BE2C (cell line): ENCODE data around the gene ANO2.

Source experiments
- DNase-seq: peaks from one replicate; pipeline ENCODE4 v3.0.0-alpha.2; 2020
- H3K27me3 ChIP-seq: fragments of 250-450 bp; sonication (Bioruptor Pico); 2 replicates; pipeline ENCODE4 v1.5.1; 2020; ENCODE audit warnings: mild to moderate bottlenecking
- H3K36me3 ChIP-seq: fragments of 250-450 bp; sonication (Bioruptor Pico); 2 replicates; pipeline ENCODE4 v1.5.1; 2020; ENCODE audit warnings: mild to moderate bottlenecking
- H3K4me1 ChIP-seq: fragments of 250-450 bp; sonication (Bioruptor Pico); 2 replicates; pipeline ENCODE4 v1.5.1; 2020
- H3K4me3 ChIP-seq: 2 replicates; pipeline ENCODE4 v1.5.1; 2011; ENCODE audit warnings: low read depth, low read length
- H3K9me3 ChIP-seq: fragments of 250-450 bp; sonication (Bioruptor Pico); 2 replicates; pipeline ENCODE4 v1.5.1; 2020
- TF ChIP-seq, protein P1 (sequence below): IDR thresholded peaks from 2 replicates; pipeline ENCODE4 v1.5.1; 2012; ENCODE audit warnings: mild to moderate bottlenecking, low read depth, low read length

Gene ANO2

GRCh38 chr12:5692850-5693249, 252.2 kb downstream of the ANO2 start:
- no peaks in the 10 kb centered on the region for H3K9me3 ChIP-seq
- no peak for DNase-seq
- TF ChIP-seq, protein P1, sequence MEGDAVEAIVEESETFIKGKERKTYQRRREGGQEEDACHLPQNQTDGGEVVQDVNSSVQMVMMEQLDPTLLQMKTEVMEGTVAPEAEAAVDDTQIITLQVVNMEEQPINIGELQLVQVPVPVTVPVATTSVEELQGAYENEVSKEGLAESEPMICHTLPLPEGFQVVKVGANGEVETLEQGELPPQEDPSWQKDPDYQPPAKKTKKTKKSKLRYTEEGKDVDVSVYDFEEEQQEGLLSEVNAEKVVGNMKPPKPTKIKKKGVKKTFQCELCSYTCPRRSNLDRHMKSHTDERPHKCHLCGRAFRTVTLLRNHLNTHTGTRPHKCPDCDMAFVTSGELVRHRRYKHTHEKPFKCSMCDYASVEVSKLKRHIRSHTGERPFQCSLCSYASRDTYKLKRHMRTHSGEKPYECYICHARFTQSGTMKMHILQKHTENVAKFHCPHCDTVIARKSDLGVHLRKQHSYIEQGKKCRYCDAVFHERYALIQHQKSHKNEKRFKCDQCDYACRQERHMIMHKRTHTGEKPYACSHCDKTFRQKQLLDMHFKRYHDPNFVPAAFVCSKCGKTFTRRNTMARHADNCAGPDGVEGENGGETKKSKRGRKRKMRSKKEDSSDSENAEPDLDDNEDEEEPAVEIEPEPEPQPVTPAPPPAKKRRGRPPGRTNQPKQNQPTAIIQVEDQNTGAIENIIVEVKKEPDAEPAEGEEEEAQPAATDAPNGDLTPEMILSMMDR: no peak
- H3K4me3 ChIP-seq: no peak overlapping the region
- H3K4me1 ChIP-seq: no peaks in the 10 kb centered on the region
- H3K36me3 ChIP-seq: no peaks in the 10 kb centered on the region
- H3K27me3 ChIP-seq: no peaks in the 10 kb centered on the region

GRCh38 chr12:5691943-5692342, 253.1 kb downstream of the ANO2 start:
- no peaks in the 10 kb centered on the region for H3K9me3 ChIP-seq
- no peak for DNase-seq
- H3K27me3 ChIP-seq: no peaks in the 10 kb centered on the region
- no peaks in the 10 kb centered on the region for H3K4me1 ChIP-seq
- no peak overlapping the region for H3K4me3 ChIP-seq
- no peaks in the 10 kb centered on the region for H3K36me3 ChIP-seq
- TF ChIP-seq, protein P1: no peak

DNA sequence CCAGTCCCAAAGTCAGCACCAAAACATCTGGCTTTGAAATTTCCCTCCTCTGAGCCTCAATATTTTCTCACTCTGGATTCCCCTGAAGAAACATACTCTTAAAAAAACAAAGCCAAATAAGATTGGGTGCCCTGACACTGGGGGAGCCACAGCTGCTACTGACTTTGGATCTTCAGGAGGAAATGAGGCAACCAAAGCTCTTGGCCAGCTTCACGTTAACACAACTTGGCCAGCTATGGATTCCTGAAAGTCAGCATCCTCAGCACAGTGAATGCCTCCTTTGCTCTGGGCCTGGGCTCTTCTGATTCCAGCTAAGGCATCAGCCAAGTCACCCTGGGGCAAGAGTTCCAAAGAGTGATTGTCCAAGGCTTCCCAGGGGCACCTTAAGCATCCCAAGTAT, 254.8 kb downstream of the ANO2 start:
- TF ChIP-seq, protein P1: no peak
- H3K36me3 ChIP-seq: no peaks in the 10 kb centered on the region
- no peak overlapping the region for H3K4me3 ChIP-seq
- no peak for DNase-seq
- H3K27me3 ChIP-seq: no peaks in the 10 kb centered on the region
- no peaks in the 10 kb centered on the region for H3K4me1 ChIP-seq
- no peaks in the 10 kb centered on the region for H3K9me3 ChIP-seq

DNA sequence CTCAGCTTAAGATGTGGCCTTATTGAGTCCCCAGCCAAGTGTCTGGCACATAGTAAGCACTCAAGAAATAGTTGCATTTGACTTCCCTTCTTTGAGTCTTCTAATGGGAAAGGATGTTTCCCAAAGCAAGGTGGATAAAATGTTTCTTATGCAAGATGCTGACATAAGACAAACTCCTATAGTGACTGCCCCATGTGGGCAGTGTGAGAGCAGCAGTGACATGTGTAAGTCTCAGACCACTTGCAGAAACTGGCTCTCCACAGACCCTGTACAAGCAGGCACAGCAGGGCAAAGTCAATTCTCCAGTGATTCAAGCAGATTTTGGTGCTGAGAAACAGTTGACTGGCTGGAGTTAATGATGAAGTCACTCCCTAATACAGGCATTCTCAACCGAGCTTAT, 255.3 kb downstream of the ANO2 start:
- TF ChIP-seq, protein P1: no peak
- Histone ChIP-seq H3K9me3 (no peaks in the 10 kb centered on the region), H3K4me3 (no peak overlapping the region), H3K4me1 (no peaks in the 10 kb centered on the region), H3K36me3 (no peaks in the 10 kb centered on the region), H3K27me3 (no peaks in the 10 kb centered on the region)
- no peak for DNase-seq

DNA sequence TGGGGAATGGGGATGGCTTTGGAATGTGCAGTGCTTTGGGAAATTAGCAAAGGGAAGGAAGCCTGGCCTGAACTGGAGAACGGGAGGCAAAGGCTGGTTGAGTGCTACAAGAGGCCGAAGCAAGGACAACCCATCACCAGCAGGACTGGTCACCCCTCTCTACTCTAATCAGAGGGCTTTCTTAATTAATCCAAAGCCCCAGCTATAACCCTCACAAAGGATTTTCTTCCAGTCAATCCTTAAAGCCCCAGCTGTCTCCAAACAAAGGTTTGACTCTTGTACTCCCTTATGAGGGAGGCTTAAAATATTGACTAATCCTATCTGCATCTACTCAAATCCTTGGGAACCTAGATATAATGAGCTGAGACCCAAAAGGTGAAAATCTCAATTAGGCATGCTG, 256.8 kb downstream of the ANO2 start:
- H3K27me3 ChIP-seq: no peaks in the 10 kb centered on the region
- H3K36me3 ChIP-seq: no peaks in the 10 kb centered on the region
- no peak overlapping the region for H3K4me3 ChIP-seq
- DNase-seq: no peak
- H3K9me3 ChIP-seq: no peaks in the 10 kb centered on the region
- H3K4me1 ChIP-seq: no peaks in the 10 kb centered on the region
- TF ChIP-seq, protein P1: no peak

DNA sequence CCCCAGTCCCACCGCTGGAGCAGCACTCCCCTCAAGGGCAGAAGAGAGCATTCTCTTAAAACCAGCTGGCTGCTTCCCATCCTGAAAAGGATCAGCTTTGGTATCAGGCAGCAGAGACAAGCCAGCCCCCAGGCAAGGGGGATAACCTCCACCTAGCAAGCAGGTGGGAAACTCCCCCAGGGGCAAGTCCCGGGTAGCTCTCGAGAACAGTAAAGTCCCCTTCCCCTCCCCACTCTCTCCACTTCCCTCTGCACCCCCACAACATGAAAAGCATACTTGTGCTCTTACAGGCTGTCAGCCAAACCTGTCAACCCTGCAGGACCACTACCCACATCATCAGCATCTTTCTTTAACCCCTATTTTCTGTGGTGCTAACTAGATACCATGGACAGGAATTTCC, 259.1 kb downstream of the ANO2 start:
- H3K27me3 ChIP-seq: peaks cover 12% of the 10 kb centered on the region
- DNase-seq: no peak
- no peaks in the 10 kb centered on the region for H3K36me3 ChIP-seq
- TF ChIP-seq, protein P1: no peak
- H3K9me3 ChIP-seq: no peaks in the 10 kb centered on the region
- no peaks in the 10 kb centered on the region for H3K4me1 ChIP-seq
- no peak overlapping the region for H3K4me3 ChIP-seq
